ENCODE measurements around the gene S100A3.
"Not testable (repeated sequence)": the region's sequence is repeated elsewhere in the genome, so short reads cannot be mapped to it uniquely, and the experiment has no call there.

S100A3 gene, protein sequence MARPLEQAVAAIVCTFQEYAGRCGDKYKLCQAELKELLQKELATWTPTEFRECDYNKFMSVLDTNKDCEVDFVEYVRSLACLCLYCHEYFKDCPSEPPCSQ
- total RNA-seq: 0 reads per million in 3 experiments

DNA sequence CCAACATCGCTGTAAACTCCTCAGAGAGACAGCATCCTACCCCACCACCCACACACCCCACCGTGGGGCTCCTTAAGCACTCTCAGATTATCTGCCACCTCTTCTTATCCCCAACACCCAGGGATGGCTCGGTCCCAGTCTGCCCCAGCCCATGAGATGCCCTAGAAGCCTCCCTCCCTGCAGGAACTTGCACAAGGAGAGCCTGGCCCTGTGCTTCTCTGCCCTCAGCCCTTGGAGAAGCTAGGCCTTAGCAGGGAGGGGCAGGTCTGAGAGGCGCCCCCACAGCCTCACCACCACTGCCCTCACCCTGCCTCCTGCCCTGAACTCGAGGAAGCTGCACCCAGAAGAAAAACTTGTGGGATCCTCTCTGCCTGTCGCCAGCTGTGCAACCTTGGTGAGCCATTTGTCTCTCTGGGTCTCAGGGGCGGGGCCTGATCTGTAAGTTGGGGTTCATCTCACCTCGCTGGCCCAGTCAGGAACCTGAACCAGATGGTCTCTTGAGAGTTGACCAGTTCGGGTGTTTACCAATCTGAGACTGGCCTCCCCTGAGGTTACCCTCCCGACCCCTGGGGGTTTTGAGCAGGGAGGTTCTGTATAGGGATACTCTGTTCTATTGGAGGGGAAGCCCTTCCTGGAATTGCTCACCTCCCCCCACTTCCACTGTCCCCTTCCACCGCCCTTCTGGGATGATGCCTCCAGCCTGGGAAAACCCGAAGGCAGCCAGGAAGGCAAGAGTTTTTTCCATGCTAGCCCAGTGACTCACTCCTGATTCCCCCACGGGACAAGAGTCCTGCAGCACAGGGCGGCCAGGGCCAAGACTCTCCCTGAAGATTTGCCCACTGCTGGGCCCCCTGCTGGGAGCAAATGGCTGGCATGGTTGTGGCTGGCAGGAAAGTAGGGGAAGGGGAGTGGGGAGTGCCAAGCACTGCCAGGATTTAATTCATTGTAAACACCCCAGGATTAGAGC is at the start of gene S100A3:
Gene S100A3 (minus strand): TSS at position 537 of the 967 bp plus-strand sequence. CDS start 773 bp downstream, outside the sequence.
- DNase-seq: no peak

DNA sequence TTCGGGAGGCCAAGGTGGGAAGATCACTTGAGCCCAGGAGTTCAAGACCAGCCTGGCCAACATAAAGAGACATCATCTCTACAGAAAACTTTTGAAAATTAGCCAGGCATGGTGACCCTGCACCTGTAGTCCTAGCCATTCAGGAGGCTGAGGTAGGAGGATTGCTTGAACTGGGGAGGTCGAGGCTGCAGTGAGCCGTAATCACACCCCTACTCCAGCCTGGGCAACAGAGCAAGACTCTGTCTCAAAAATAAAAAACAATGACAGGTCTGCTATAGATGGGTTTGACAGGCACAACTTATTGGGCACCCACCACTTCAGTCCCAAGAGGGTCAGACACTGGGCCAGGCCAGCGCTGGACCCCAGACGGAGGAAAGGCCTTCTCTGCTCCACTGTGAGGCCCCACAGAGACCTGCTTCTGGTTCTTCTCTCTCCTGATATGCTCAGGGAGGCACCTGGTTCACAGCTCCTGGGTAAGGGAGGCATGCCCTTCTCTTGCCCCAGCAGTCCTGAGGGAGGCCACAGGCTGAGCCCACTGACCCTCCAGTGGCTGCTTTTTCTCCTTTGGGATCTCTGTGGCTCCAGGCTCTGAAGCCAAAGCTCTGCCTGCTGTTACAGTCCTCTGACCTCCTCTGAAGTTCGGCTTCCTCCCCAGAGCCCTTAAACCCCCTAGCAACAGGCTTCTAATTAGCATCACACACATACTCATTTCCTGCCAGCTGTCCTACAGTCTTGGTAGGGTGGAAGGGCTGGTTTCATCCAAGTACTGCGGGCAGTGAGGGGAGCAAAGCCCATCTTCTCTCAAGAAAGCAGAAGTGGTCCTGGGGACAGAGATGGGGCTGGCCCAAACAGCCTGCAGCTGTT is 49.5 kb upstream of the S100A3 start:
- DNase-seq: no peak

DNA sequence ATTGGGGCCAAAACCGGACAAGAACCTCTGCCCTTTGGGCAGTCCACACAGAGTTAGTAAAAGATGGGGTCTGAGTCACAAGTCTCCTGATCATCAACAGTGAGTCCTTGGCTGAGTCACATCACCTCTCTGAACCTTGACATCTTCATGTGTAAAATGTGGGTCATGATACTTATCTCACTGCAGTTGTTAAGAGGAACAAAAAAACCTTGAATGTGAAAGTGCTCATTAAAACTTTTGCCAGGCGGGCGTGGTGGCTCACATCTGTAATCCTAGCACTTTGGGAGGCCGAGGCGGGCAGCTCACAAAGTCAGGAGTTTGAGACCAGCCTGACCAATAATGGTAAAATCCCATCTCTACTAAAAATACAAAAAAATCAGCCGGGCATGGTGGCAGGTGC is 48.1 kb upstream of the S100A3 start:
- no peak for DNase-seq

DNA sequence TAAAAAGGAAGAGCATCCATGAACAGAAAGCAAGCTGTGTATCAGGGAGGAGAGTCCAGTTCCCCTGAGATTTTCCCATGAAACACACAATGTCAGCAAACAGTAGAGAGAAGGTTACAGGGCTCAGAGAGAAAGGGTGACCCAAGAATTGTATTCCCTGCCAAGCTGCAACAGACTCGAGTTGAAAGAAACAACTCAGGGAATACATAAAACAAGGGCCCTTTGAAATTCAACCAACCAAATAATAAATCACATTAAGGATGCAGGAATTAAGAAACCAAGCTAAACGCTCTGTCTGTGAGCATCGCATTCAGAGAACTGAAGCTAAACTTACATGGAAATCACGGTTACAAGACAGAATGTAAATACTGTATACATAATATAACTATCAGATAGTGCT is 43.7 kb upstream of the S100A3 start:
- no peak for DNase-seq

DNA sequence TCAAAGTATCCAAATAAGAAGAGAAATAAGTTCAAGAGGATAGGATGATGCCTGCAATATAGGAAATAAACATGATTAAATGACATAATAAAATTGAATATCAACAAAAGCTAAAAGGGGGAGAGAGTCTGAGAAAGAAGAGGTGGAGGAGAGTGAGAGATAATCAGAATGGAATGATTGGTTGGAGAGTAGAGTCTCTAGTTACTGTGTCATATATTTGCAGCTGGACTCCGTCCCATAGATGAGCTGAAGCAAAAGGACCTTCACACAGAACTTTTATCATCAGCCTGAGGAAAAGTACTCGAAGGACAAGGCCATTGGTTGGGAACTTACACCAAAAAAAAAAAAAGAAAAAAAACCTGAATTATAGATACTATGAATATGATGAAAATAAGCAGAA is 39.4 kb upstream of the S100A3 start:
- DNase-seq: no peak

DNA sequence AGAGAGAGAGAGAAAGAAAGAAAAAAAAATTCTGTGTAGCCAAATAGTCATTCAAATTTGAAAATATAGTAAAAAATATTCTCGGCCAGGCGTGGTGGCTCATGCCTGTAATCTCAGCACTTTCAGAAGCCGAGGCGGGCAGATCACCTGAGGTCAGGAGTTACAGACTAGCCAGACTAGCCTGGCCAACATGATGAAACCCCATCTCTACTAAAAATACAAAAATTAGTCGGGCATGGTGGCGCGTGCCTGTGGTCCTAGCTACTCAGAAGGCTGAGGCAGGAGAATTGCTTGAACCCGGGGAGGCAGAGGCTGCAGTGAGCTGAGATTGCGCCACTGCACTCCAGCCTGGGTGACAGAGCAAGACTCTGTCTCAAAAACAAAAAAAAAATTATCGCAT is 39.0 kb upstream of the S100A3 start:
- not testable (repeated sequence) for DNase-seq

DNA sequence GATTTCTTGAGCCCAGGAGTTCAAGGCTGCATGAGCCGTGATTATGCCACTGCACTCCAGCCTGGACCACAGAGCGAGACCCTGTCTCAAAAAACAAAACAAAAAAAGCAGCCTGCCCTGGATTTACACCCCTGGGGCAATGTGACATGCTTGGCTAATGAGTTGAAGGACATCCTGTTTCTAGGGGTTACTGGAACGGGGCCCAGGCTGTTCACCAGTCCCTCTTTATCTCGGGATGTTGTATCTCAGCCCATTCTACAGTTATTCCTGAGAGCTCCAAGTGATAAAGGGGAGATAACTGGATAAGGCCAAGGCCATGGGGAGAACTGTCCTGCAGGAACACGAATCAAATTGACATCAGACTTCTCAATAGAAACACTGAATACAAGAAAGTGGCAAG is 38.3 kb upstream of the S100A3 start:
- DNase-seq: no peak

DNA sequence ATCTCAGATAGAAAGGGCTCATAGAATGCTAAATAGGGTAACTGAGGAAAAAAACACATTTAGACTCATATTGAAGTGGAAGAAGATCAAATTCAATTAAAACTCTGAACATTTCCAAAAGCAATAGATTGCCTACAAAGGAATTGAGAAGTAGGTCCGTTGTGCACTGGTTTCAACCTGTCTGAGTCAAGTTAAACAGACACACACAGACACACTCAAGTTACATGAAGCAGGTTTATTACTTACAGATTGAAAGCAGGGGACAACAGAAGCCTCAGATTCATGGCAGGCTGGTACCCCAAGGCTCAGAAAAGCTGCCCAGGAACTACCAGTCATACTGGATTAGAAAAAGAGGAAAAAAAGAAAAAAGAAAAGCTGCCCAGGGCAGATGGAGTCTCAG is 37.3 kb upstream of the S100A3 start:
- no peak for DNase-seq

DNA sequence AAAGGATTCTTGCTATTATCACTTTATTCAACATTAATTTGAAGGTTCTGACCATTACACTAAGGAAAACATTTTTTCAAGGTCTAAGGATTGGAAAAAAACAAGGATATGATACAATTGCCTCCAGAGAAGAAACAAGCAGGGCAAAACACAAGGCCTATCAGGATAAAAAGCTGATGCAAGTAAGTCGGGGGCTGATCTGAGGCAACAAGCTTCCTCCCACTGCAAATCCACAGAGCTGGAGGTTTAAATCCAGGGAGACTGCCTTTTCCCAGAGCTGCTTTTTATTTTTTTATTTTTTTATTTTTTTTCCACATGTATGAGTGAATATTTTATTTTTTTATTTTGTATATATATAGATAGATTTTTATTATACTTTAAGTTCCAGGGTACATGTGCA is 35.9 kb upstream of the S100A3 start:
- no peak for DNase-seq

DNA sequence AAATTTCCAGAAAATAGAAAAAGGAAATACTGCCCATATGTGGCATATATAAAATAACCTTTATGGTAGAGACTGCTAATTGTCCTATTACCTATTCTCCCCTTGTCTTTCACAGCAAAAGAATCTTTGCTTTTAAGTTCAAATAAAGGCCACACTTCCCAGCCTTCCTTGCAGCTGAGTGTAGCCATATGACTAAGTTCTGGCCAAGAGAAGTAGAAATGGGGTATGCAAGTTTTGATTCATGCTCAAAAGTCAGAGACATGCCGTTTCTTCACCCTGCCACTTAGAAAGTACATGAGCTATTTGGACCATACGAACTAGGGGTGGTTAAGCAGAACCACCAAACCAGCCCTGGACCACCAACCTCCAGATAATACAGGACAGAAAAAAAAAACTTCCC is 34.9 kb upstream of the S100A3 start:
- no peak for DNase-seq

DNA sequence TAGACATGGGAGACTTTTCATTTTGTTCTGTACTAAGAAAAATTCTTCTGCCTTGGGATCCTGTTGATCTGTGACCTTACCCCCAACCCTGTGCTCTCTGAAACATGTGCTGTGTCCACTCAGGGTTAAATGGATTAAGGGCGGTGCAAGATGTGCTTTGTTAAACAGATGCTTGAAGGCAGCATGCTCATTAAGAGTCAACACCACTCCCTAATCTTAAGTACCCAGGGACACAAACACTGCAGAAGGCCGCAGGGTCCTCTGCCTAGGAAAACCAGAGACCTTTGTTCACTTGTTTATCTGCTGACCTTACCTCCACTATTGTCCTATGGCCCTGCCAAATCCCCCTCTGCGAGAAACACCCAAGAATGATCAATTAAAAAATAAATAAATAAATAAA is 34.5 kb upstream of the S100A3 start:
- not testable (repeated sequence) for DNase-seq

DNA sequence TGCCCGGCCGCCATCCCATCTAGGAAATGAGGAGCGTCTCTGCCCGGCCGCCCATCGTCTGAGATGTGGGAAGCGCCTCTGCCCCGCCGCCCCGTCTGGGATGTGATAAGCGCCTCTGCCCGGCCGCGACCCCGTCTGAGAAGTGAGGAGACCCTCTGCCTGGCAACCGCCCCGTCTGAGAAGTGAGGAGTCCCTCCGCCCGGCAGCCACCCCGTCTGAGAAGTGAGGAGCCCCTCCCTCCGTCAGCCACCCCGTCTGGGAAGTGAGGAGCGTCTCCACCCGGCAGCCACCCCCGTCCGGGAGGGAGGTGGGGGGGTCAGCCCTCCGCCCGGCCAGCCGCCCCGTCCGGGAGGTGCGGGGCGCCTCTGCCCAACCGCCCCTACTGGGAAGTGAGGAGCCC is 33.8 kb upstream of the S100A3 start:
- not testable (repeated sequence) for DNase-seq

DNA sequence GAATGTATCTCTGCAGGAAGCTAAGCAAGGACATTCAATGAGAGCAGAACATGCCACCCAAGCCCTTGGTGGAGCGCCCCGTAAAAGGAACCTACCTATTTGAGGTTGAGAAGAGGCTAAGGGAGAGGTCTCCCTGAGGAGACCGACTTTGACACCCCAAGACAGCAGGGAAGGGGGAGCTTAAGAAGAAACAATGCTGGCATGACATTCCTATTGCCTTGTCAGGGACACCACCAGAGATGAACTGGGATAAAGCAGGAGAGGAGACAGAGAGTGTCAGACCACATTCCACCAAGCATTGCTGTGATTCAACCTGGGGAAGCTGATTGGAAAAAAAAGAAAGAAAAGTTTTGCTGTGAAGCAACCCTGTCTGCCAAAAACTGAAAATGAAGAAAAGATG is 29.9 kb upstream of the S100A3 start:
- no peak for DNase-seq

DNA sequence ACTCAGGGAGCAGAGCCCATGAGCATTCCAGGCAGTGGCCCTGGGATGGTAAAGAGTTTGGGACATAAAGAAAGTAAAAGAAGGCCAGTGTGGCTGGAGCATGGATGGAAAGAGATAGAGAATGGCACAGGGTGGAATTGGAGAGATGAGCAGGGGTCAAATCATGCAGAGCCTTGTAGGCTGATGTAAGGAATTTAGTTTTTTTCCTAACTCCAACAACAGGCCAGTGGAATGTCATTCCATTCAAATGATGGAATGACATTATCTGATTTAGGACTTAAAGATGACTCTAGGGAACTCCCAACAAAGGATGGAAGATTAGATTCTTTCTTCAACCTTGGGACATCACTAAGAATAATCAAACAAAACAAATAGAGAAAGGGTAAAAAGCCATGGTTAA is 29.4 kb upstream of the S100A3 start:
- no peak for DNase-seq

DNA sequence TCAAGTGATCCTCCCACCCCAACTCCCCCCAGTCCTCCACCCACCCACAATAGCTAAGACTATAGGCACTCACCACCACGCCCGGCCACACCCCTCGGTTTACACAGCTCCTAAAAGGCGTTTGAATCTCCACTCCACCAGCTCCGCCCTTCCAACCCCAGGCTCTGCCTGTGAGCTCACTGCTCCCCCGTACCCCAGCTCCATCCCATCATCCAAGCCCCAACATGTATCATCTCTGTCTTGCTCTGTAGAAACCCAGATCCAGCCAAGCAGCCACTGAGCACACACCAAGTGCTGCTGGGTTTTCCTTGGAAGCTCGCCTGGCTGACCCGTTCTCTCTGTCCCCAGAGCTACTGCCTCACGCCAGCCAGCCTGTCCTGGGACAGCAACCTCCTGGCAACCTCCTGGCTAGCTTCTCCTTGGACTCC is 28.6 kb upstream of the S100A3 start:
- DNase-seq: no peak

DNA sequence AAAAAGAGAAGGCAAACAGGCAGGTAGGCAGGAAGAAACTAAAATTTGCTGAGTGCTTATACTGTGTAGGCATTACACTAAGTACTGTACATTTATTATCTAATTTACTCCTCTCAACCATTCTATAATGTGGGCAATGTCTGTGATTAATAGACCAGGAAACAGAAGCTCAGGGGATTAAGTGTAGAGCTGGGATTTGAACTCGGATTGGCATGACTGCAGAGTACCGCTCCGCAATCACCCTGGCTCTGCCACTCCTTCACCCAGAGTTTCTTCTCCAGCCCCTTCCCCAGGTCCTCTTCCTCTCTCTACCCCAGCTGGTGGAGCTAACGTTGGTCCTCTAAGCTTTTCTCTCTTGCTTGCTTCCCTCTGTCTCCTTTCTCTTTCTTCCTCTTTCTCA is 28.1 kb upstream of the S100A3 start:
- no peak for DNase-seq

DNA sequence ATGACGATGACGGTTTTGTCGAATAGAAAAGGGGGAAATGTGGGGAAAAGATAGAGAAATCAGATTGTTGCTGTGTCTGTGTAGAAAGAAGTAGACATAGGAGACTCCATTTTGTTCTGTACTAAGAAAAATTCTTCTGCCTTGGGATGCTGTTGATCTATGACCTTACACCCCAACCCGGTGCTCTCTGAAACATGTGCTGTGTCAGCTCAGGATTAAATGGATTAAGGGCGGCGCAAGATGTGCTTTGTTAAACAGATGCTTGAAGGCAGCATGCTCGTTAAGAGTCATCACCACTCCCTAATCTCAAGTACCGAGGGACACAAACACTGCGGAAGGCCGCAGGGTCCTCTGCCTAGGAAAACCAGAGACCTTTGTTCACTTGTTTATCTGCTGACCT is 26.4 kb upstream of the S100A3 start:
- DNase-seq: not testable (repeated sequence)

DNA sequence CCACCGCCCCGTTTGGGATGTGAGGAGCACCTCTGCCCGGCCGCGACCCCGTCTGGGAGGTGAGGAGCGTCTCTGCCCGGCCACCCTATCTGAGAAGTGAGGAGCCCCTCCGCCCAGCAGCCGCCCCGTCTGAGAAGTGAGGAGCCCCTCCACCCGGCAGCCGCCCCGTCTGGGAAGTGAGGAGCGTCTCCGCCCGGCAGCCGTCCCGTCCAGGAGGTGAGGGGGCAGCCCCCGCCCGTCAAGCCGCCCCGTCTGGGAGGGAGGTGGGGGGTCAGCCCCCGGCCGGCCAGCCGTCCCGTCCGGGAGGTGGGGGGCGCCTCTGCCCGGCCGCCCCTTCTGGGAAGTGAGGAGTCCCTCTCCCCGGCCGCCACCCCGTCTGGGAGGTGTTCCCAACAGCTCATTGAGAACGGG is 26.0 kb upstream of the S100A3 start:
- DNase-seq: not testable (repeated sequence)

DNA sequence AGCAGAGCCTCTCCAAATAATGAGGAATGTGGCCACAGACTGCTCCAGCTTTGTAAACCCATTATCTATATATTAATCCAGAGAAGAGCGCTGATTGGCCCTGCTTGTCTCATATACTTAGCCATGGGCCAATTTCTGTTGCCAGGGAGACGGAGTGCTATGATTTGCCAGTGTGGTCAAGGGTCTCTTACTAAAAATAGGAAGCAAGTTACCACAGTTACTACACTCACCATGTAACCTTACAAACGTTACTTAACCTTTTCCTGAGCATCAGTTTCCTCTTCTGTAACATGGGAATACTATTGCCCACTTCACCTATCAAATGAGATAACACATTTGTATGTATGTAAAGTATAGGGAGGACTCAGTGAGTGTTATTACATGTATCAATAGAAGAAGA is 24.3 kb upstream of the S100A3 start:
- no peak for DNase-seq

DNA sequence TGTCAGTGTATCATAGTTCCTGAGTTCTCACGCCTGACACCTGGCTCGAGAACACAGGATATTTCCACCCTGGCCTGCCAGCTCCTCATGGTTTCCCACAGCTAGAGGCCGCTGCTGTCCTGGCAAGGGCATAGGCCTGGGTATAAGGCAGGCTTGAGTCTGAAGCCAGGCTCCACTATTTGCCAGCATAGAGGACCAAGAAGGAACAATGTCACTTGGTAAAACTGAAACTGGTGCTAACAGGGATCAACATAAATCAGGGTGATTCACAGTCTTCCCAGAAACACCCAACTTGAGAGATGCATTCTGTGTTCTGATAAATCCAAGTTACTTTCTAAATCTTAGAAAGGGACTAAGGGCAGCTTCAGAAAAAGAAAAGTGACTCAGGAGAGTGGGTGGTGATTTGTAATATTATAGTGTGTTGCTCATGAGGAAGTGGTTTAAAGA is 23.5 kb upstream of the S100A3 start:
- peak; percentile 30 for DNase-seq

DNA sequence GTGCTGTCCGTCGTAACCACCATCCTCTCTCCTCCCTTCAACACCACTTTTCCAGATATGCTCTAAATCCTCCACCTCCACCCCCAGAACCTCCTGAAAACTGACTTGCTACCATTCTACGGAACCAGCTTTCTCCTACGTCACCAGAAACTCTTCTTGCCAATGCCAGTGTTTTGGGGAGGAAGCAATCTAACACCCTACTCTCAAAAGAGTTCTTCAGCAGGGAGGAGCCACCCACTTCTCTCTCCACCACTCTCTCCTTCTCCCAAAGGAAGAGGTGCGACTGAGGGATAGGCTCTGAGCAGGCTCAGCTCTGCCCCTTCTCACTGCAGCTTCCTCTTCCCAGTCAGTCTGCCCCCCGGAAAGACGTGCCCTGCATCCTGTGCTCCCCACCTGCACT is 22.6 kb upstream of the S100A3 start:
- DNase-seq: no peak

DNA sequence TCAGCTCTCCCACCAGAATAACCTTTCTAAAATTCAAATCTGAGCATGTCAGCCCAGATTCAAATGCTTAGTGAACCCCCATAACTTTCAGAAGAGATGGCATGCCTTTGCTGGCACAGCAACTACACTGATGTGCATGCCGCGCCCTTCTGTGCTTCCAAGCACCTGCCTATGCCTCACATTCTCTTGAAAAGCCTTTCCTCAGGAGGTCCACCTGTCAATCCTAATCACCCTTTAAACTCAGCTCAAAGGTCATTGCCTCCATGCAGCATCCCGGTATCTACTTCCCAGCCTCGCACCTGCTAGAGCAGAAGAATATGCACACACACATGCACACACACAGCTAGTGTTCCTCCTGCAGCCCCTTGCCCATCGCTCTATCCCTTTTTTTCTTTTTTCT is 21.8 kb upstream of the S100A3 start:
- DNase-seq: no peak

DNA sequence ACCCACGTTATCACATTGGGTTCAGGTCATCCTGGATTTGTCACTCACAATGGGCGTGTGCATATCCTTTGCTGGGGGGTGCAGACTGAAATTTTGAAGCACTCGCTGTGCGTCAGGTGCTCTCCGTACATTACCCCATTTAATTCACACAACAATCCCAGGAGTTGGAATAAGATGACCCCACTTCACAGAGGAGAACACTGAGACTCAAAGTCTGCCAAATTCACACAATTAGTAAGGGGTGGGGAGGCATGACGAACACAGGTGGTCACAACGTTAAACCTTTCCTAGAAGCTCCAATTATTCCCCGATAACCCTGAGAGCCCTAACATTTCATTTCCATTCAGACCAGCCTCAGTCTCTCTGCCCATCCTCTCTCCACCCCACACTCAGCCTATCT is 20.4 kb upstream of the S100A3 start:
- DNase-seq: no peak
